Measurements from ENCODE around the gene BLNK.

Gene BLNK

DNA sequence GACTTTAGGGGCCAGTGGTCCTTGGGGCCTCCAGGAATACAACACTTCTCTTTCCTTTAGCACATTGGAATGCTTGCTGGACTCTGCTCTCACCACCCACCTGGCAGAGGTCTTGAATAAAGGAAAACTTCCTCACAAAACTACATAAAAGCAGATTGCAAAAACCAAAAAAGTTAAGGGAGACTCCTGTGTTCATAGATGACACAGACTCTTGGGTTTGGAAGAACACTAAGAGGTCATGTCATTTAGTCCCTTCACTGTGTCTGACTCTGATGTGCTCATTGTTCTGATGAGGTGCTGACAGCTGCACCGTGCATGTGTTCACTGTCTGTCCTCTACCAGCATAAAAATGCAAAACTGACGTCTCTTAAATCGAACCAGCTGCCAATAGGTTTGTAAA, 11.4 kb downstream of the BLNK start:
- no peak for DNase-seq (ENCODE audit: low spot score)
- TF ChIP-seq CTCF (conservative IDR thresholded peaks at IDR 0.05; ENCODE audit: low read depth), result no peak
- CTCF ChIA-PET, result no interaction called here
- POLR2A ChIA-PET (ENCODE audit: low non-redundant PET), result no interaction called here
- no peak overlapping the region for H3K27ac ChIP-seq

- DNase-seq (ENCODE audit: low spot score), result no peak
- POLR2A ChIA-PET (ENCODE audit: low non-redundant PET), result no interaction called here
- CTCF ChIA-PET, result no interaction called here
- no peak for TF ChIP-seq CTCF (conservative IDR thresholded peaks at IDR 0.05; ENCODE audit: low read depth)
- no peak overlapping the region for H3K27ac ChIP-seq
These were observed 12.2 kb downstream of the BLNK start for GRCh38 chr10:96259150-96259549.

- no peak for DNase-seq (ENCODE audit: low spot score)
- CTCF ChIA-PET, result interaction anchor here (0.9 kb wide), 1 partner anchor 35 kb away, joined by 4 read pairs; no protein-coding TSS in a partner anchor
- no peak overlapping the region for H3K27ac ChIP-seq
- POLR2A ChIA-PET (ENCODE audit: low non-redundant PET), result no interaction called here
- TF ChIP-seq CTCF (conservative IDR thresholded peaks at IDR 0.05; ENCODE audit: low read depth), result no peak
These were observed 13.4 kb downstream of the BLNK start for GRCh38 chr10:96257944-96258343.

DNA sequence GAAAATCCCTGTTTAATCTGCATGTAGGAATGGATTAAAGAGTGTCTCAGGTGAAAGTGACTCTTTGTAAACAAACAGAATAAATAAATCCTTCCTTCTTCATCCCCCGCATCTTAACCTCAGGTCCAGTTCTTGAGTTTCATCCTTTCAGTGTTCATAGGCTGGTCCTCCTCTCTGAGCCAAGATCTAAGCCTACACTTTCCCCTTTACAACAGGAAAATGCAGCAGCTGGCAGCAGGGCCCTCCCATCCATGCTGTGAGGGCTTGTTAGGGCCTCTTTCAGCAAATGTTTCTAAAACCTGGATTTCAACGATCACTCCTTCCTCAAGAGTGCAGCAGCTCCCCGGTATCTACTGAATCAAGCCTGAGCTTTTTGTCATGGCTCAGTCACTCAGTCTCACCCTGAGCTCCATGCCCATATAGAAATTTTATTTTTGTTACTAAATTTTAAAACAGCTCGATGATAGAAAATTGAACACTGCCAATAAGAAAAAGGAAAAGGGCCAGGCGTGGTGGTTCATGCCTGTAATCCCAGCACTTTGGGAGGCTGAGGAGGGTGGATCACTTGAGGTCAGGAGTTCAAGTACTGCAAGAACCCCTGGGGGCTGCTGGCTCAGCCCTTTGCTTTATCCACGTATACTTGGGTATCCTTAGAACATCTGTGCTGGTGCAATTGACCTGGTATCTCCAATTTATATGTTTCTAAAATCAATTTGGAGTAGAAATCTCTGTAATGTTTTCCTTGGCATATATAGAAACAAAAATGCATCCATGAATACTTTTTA, 15.6 kb downstream of the BLNK start:
- no peak for TF ChIP-seq CTCF (conservative IDR thresholded peaks at IDR 0.05; ENCODE audit: low read depth)
- H3K27ac ChIP-seq, result no peak overlapping the region
- ChIA-PET CTCF (interaction anchor here (0.7 to 1.0 kb wide), 2 partner anchors 26 to 508 kb away, joined by 3 to 4 read pairs; no protein-coding TSS in a partner anchor), POLR2A (ENCODE audit: low non-redundant PET) (no interaction called here)
- DNase-seq (ENCODE audit: low spot score), result no peak

- no peak overlapping the region for H3K27ac ChIP-seq
- no peak for DNase-seq (ENCODE audit: low spot score)
- CTCF ChIA-PET, result interaction anchor here (0.6 to 0.7 kb wide), 3 partner anchors 12 to 201 kb away, joined by 3 to 8 read pairs (median 4); no protein-coding TSS in a partner anchor
- POLR2A ChIA-PET (ENCODE audit: low non-redundant PET), result no interaction called here
- TF ChIP-seq CTCF (conservative IDR thresholded peaks at IDR 0.05; ENCODE audit: low read depth), result no peak
These were observed 16.4 kb downstream of the BLNK start for GRCh38 chr10:96254976-96255375.

GRCh38 chr10:96252730-96253129, 18.6 kb downstream of the BLNK start:
- DNase-seq (ENCODE audit: low spot score), result no peak
- ChIA-PET CTCF (no interaction called here), POLR2A (ENCODE audit: low non-redundant PET) (no interaction called here)
- no peak overlapping the region for H3K27ac ChIP-seq
- TF ChIP-seq CTCF (conservative IDR thresholded peaks at IDR 0.05; ENCODE audit: low read depth), result no peak

Data from RWPE1 (cell line).